ENCODE measurements around the gene SLC35F3. TPM values are rescaled to one million over a fixed set of nuclear protein-coding genes. Genes with fewer than 3 reads are reported as not detected.

The SLC35F3 gene
- polyA plus RNA-seq, 1 of the 3 experiments (the other 2 are of a cell fraction), result 0.87 TPM

GRCh38 chr1:234109840-234110239, 205.4 kb downstream of the SLC35F3 start:
- H3K4me2 ChIP-seq, result no peak overlapping the region
- WGBS (ENCODE audit: low lambda C conversion rate), result 64% methylated on average over 5 of the region's 5 CpGs
- no peaks in the 10 kb centered on the region for H3K36me3 ChIP-seq (replicated peaks in 1 of 2; ENCODE audit: control insufficient read depth in 1 of 2, insufficient read depth in 2 of 2, low read length in 1 of 2)
- no peaks in the 10 kb centered on the region for H3K27me3 ChIP-seq (ENCODE audit: insufficient read depth)
- no peak overlapping the region for H3K27ac ChIP-seq (ENCODE audit: low read depth in 2 of 2, low read length in 1 of 2)
- no peak overlapping the region for H2AFZ ChIP-seq (ENCODE audit: low read depth)
- CTCF ChIA-PET, result interaction anchor here (0.7 to 3.8 kb wide), 12 partner anchors 13 to 805 kb away, joined by 3 to 63 read pairs (median 4); partner anchors contain the start of gene SLC35F3
- H3K79me2 ChIP-seq (ENCODE audit: insufficient read depth), result no peaks in the 10 kb centered on the region
- POLR2A ChIA-PET, result no interaction called here
- peaks cover 0 to under 1% of the 10 kb centered on the region in 2 experiments; a peak in 2 of 4 replicates for H3K4me1 ChIP-seq (ENCODE audit: control insufficient read depth in 1 of 2, insufficient read depth in 2 of 2, low read depth in 1 of 2, low read length in 1 of 2)
- no peak overlapping the region for H3K4me3 ChIP-seq (ENCODE audit: low read depth in 2 of 2, low read length in 1 of 2)
- no peak overlapping the region for H3K9ac ChIP-seq
- H4K20me1 ChIP-seq (ENCODE audit: insufficient read depth), result no peaks in the 10 kb centered on the region
- no peaks in the 10 kb centered on the region for H3F3A ChIP-seq (replicated peaks; ENCODE audit: insufficient read depth)
- no peak for DNase-seq
- no peaks in the 10 kb centered on the region for H3K9me3 ChIP-seq
- H3K9me2 ChIP-seq, result no peaks in the 10 kb centered on the region
- no peak for TF ChIP-seq RXRA (IDR thresholded peaks at IDR 0.05; ENCODE audit: borderline replicate concordance, low read depth)
- no peak for TF ChIP-seq ELF1 (IDR thresholded peaks at IDR 0.05)
- TF ChIP-seq, protein P1, sequence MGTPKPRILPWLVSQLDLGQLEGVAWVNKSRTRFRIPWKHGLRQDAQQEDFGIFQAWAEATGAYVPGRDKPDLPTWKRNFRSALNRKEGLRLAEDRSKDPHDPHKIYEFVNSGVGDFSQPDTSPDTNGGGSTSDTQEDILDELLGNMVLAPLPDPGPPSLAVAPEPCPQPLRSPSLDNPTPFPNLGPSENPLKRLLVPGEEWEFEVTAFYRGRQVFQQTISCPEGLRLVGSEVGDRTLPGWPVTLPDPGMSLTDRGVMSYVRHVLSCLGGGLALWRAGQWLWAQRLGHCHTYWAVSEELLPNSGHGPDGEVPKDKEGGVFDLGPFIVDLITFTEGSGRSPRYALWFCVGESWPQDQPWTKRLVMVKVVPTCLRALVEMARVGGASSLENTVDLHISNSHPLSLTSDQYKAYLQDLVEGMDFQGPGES (IDR thresholded peaks at IDR 0.05; ENCODE audit: low read depth, low read length), result no peak
- TF ChIP-seq FOSL2 (IDR thresholded peaks at IDR 0.05; ENCODE audit: borderline replicate concordance, low read depth), result no peak
- TF ChIP-seq, protein P2, sequence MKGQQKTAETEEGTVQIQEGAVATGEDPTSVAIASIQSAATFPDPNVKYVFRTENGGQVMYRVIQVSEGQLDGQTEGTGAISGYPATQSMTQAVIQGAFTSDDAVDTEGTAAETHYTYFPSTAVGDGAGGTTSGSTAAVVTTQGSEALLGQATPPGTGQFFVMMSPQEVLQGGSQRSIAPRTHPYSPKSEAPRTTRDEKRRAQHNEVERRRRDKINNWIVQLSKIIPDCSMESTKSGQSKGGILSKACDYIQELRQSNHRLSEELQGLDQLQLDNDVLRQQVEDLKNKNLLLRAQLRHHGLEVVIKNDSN (IDR thresholded peaks at IDR 0.05; ENCODE audit: borderline replicate concordance, low read depth), result no peak
- no peak for TF ChIP-seq YY1 (IDR thresholded peaks at IDR 0.05; ENCODE audit: low read depth)
- TF ChIP-seq JUND (IDR thresholded peaks at IDR 0.05), result no peak
- TF ChIP-seq RCOR1 (IDR thresholded peaks at IDR 0.05; ENCODE audit: low read length), result no peak
- TF ChIP-seq RAD21 (IDR thresholded peaks at IDR 0.05; ENCODE audit: low read length), result no peak
- TF ChIP-seq GATA2 (CRISPR knock-in tag; IDR thresholded peaks at IDR 0.05), result no peak
- TF ChIP-seq, protein P3, sequence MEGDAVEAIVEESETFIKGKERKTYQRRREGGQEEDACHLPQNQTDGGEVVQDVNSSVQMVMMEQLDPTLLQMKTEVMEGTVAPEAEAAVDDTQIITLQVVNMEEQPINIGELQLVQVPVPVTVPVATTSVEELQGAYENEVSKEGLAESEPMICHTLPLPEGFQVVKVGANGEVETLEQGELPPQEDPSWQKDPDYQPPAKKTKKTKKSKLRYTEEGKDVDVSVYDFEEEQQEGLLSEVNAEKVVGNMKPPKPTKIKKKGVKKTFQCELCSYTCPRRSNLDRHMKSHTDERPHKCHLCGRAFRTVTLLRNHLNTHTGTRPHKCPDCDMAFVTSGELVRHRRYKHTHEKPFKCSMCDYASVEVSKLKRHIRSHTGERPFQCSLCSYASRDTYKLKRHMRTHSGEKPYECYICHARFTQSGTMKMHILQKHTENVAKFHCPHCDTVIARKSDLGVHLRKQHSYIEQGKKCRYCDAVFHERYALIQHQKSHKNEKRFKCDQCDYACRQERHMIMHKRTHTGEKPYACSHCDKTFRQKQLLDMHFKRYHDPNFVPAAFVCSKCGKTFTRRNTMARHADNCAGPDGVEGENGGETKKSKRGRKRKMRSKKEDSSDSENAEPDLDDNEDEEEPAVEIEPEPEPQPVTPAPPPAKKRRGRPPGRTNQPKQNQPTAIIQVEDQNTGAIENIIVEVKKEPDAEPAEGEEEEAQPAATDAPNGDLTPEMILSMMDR (IDR thresholded peaks at IDR 0.05), result no peak
- no peak for TF ChIP-seq REST (IDR thresholded peaks at IDR 0.05; ENCODE audit: low read depth, low read length)
- no peak for TF ChIP-seq EP300 (IDR thresholded peaks at IDR 0.05; ENCODE audit: borderline replicate concordance in 1 of 2, low read depth in 1 of 2, low read length in 1 of 2)
- TF ChIP-seq TEAD4 (IDR thresholded peaks at IDR 0.05; ENCODE audit: borderline replicate concordance, insufficient read depth), result no peak
- TF ChIP-seq GABPA (IDR thresholded peaks at IDR 0.05; ENCODE audit: low read depth), result no peak
- TF ChIP-seq, protein P4, sequence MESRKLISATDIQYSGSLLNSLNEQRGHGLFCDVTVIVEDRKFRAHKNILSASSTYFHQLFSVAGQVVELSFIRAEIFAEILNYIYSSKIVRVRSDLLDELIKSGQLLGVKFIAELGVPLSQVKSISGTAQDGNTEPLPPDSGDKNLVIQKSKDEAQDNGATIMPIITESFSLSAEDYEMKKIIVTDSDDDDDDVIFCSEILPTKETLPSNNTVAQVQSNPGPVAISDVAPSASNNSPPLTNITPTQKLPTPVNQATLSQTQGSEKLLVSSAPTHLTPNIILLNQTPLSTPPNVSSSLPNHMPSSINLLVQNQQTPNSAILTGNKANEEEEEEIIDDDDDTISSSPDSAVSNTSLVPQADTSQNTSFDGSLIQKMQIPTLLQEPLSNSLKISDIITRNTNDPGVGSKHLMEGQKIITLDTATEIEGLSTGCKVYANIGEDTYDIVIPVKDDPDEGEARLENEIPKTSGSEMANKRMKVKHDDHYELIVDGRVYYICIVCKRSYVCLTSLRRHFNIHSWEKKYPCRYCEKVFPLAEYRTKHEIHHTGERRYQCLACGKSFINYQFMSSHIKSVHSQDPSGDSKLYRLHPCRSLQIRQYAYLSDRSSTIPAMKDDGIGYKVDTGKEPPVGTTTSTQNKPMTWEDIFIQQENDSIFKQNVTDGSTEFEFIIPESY (IDR thresholded peaks at IDR 0.05; ENCODE audit: borderline replicate concordance, low read depth), result no peak
- TF ChIP-seq POLR2AphosphoS5 (IDR thresholded peaks at IDR 0.05; ENCODE audit: low read depth, low read length), result no peak

Measured in SK-N-SH (cell line).